Renal pelvis (tissue), 12 donors: Measurements from ENCODE around the gene TMEM184B. TPM values are rescaled to one million over a fixed set of nuclear protein-coding genes. Genes with fewer than 3 reads are reported as not detected.

Experiments used
- DNase-seq: peaks from one replicate; pipeline ENCODE4 v3.0.0-alpha.2; 2013
- long read RNA-seq, 16 experiments: transcript quantifications; one replicate each; lab custom pipeline, GENCODE V29; 2026
- polyA plus RNA-seq, 3 donors: library from polyadenylated mRNA; unstranded; fragments of 120-200 nt; gene quantifications; one replicate each; pipeline ENCODE4 v1.2.1, GENCODE V29; 2013; ENCODE audit not compliant: insufficient read length in 3 of 3

Gene TMEM184B
- polyA plus RNA-seq: 10 to 100 TPM; 43.5 to 52.0 (median 45.4) TPM
- long read RNA-seq, donor 1, full-length matches to known transcripts: 32 of 32 reads
- long read RNA-seq, donor 1, partial matches to known transcripts: 0 of 32 reads
- long read RNA-seq, donor 1, other reads (novel, unspliced or antisense): 0 of 32 reads
- long read RNA-seq, donor 2, full-length matches to known transcripts: 22 of 22 reads
- long read RNA-seq, donor 2, partial matches to known transcripts: 0 of 22 reads
- long read RNA-seq, donor 2, other reads (novel, unspliced or antisense): 0 of 22 reads
- long read RNA-seq, donor 3, full-length matches to known transcripts: 40 of 40 reads
- long read RNA-seq, donor 3, partial matches to known transcripts: 0 of 40 reads
- long read RNA-seq, donor 3, other reads (novel, unspliced or antisense): 0 of 40 reads
- long read RNA-seq, donor 4, full-length matches to known transcripts: 44 of 44 reads
- long read RNA-seq, donor 4, partial matches to known transcripts: 0 of 44 reads
- long read RNA-seq, donor 4, other reads (novel, unspliced or antisense): 0 of 44 reads
- long read RNA-seq, donor 5, full-length matches to known transcripts: 24 of 24 reads
- long read RNA-seq, donor 5, partial matches to known transcripts: 0 of 24 reads
- long read RNA-seq, donor 5, other reads (novel, unspliced or antisense): 0 of 24 reads
- long read RNA-seq, donor 6, full-length matches to known transcripts: 41 of 41 reads
- long read RNA-seq, donor 6, partial matches to known transcripts: 0 of 41 reads
- long read RNA-seq, donor 6, other reads (novel, unspliced or antisense): 0 of 41 reads
- long read RNA-seq, donor 7, full-length matches to known transcripts: 52 of 57 reads
- long read RNA-seq, donor 7, partial matches to known transcripts: 5 of 57 reads
- long read RNA-seq, donor 7, other reads (novel, unspliced or antisense): 0 of 57 reads
- long read RNA-seq, donor 8, full-length matches to known transcripts: 22 of 22 reads
- long read RNA-seq, donor 8, partial matches to known transcripts: 0 of 22 reads
- long read RNA-seq, donor 8, other reads (novel, unspliced or antisense): 0 of 22 reads
- long read RNA-seq, donor 9, full-length matches to known transcripts: 55 of 55 reads
- long read RNA-seq, donor 9, partial matches to known transcripts: 0 of 55 reads
- long read RNA-seq, donor 9, other reads (novel, unspliced or antisense): 0 of 55 reads
- long read RNA-seq, donor 10, full-length matches to known transcripts: 39 of 39 reads
- long read RNA-seq, donor 10, partial matches to known transcripts: 0 of 39 reads
- long read RNA-seq, donor 10, other reads (novel, unspliced or antisense): 0 of 39 reads
- long read RNA-seq, donor 11, full-length matches to known transcripts: 41 of 41 reads
- long read RNA-seq, donor 11, partial matches to known transcripts: 0 of 41 reads
- long read RNA-seq, donor 11, other reads (novel, unspliced or antisense): 0 of 41 reads
- long read RNA-seq, donor 12, full-length matches to known transcripts: 47 of 47 reads
- long read RNA-seq, donor 12, partial matches to known transcripts: 0 of 47 reads
- long read RNA-seq, donor 12, other reads (novel, unspliced or antisense): 0 of 47 reads
- long read RNA-seq, donor 13, full-length matches to known transcripts: 40 of 40 reads
- long read RNA-seq, donor 13, partial matches to known transcripts: 0 of 40 reads
- long read RNA-seq, donor 13, other reads (novel, unspliced or antisense): 0 of 40 reads
- long read RNA-seq, donor 14, full-length matches to known transcripts: 66 of 72 reads
- long read RNA-seq, donor 14, partial matches to known transcripts: 6 of 72 reads
- long read RNA-seq, donor 14, other reads (novel, unspliced or antisense): 0 of 72 reads
- long read RNA-seq, donor 15, full-length matches to known transcripts: 37 of 37 reads
- long read RNA-seq, donor 15, partial matches to known transcripts: 0 of 37 reads
- long read RNA-seq, donor 15, other reads (novel, unspliced or antisense): 0 of 37 reads
- long read RNA-seq, donor 16, full-length matches to known transcripts: 37 of 37 reads
- long read RNA-seq, donor 16, partial matches to known transcripts: 0 of 37 reads
- long read RNA-seq, donor 16, other reads (novel, unspliced or antisense): 0 of 37 reads

- DNase-seq: peak; percentile 76
Observed at GRCh38 chr22:38272373-38273134, at the start of gene TMEM184B. TSS of gene TMEM184B (minus strand) at chr22:38273010. CDS start at chr22:38247961, 25,049 bp downstream.

GRCh38 chr22:38320605-38321402 is 48.0 kb upstream of the TMEM184B start:
- no peak for DNase-seq

GRCh38 chr22:38318792-38319773 is 46.3 kb upstream of the TMEM184B start:
- no peak for DNase-seq

GRCh38 chr22:38317995-38318715 is 45.3 kb upstream of the TMEM184B start:
- no peak for DNase-seq

- DNase-seq: peak; percentile 71
Observed at GRCh38 chr22:38317122-38317994, 44.5 kb upstream of the TMEM184B start, which contains the start of gene CSNK1E. TSS of gene CSNK1E (minus strand) at chr22:38317433. CDS start at chr22:38314157, 3,276 bp downstream.

- DNase-seq: no peak
Observed at GRCh38 chr22:38316364-38317121, 43.7 kb upstream of the TMEM184B start.

- DNase-seq: no peak
Observed at GRCh38 chr22:38315823-38316363, 43.1 kb upstream of the TMEM184B start.

GRCh38 chr22:38314933-38315822 is 42.4 kb upstream of the TMEM184B start:
- no peak for DNase-seq

GRCh38 chr22:38314051-38314932 is 41.5 kb upstream of the TMEM184B start:
- no peak for DNase-seq

- no peak for DNase-seq
Observed at GRCh38 chr22:38313384-38313955, 40.7 kb upstream of the TMEM184B start.

- no peak for DNase-seq
Observed at GRCh38 chr22:38312261-38312800, 39.5 kb upstream of the TMEM184B start.
